H1 (cell line): ENCODE data around the gene SRSF1. TPM values are rescaled to one million over a fixed set of nuclear protein-coding genes. Genes with fewer than 3 reads are reported as not detected.
A peak's percentile ranks its signal among the peaks of the same experiment; 100 is the strongest.

Experiments used
- EP300 ChIP-seq, 2 experiments: IDR thresholded peaks; 1 replicate in 1 of 2; 2 replicates in 1 of 2; pipeline ENCODE4 v1.6.1; 2011 to 2012; ENCODE audit warnings: low read depth in 2 of 2, low read length in 2 of 2, mild to moderate bottlenecking in 2 of 2, borderline replicate concordance in 1 of 2, inconsistent platforms in 1 of 2, moderate library complexity in 1 of 2
- HDAC2 ChIP-seq, 2 experiments: fragments of 300-600 bp in 1 of 2; sonication (generic) in 1 of 2; IDR thresholded peaks; 2 replicates each; pipeline ENCODE4 v1.6.1; 2011 to 2012; ENCODE audit warnings: low read depth in 2 of 2, low read length in 2 of 2, mild to moderate bottlenecking in 2 of 2, moderate library complexity in 2 of 2, borderline replicate concordance in 1 of 2, inconsistent platforms in 1 of 2
- HDAC6 ChIP-seq: IDR thresholded peaks from one replicate; pipeline ENCODE4 v1.7.1; 2012; ENCODE audit warnings: low read depth, mild to moderate bottlenecking, inconsistent platforms, low read length, moderate library complexity
- JUN ChIP-seq: IDR thresholded peaks from 2 replicates; pipeline ENCODE4 v1.6.1; 2011; ENCODE audit warnings: low read depth, mild to moderate bottlenecking, improper control_type of control experiment, low read length
- KDM1A ChIP-seq: fragments of 200-600, 300-600 bp; sonication (generic); IDR thresholded peaks from 2 replicates; pipeline ENCODE4 v1.7.1; 2016; ENCODE audit warnings: mild to moderate bottlenecking, low read length, borderline replicate concordance
- KDM4A ChIP-seq: IDR thresholded peaks from one replicate; pipeline ENCODE4 v1.7.1; 2012; ENCODE audit warnings: low read depth, mild to moderate bottlenecking, moderate library complexity, low read length, inconsistent platforms; ENCODE audit not compliant: severe bottlenecking
- MAFK ChIP-seq: IDR thresholded peaks from 2 replicates; pipeline ENCODE4 v1.6.1; 2012; ENCODE audit warnings: low read depth, mild to moderate bottlenecking, improper control_type of control experiment, low read length
- NANOG ChIP-seq: IDR thresholded peaks from 2 replicates; pipeline ENCODE4 v1.6.1; 2011; ENCODE audit warnings: low read length, low read depth, mild to moderate bottlenecking, inconsistent platforms; ENCODE audit not compliant: insufficient read depth, poor library complexity, severe bottlenecking
- POLR2AphosphoS5 ChIP-seq: IDR thresholded peaks from 2 replicates; pipeline ENCODE4 v1.6.1; 2011; ENCODE audit warnings: low read depth, low read length
- RXRA ChIP-seq: IDR thresholded peaks from 2 replicates; pipeline ENCODE4 v1.6.1; 2011; ENCODE audit warnings: low read depth, mild to moderate bottlenecking, low read length, moderate library complexity; ENCODE audit not compliant: insufficient read depth
- SIN3A ChIP-seq, 2 experiments: IDR thresholded peaks in 1 of 2; conservative IDR thresholded peaks in 1 of 2; 2 replicates each; pipeline ENCODE4 v1.6.1; 2011 to 2012; ENCODE audit warnings: low read length in 2 of 2, improper control_type of control experiment in 1 of 2, low read depth in 1 of 2, mild to moderate bottlenecking in 1 of 2
- SP1 ChIP-seq: IDR thresholded peaks from 2 replicates; pipeline ENCODE4 v1.6.1; 2011; ENCODE audit warnings: low read depth, low read length
- SP2 ChIP-seq: IDR thresholded peaks from 2 replicates; pipeline ENCODE4 v1.6.1; 2012; ENCODE audit warnings: mild to moderate bottlenecking, low read length, inconsistent platforms
- SRF ChIP-seq: IDR thresholded peaks from 2 replicates; pipeline ENCODE4 v1.6.1; 2011; ENCODE audit warnings: mild to moderate bottlenecking, low read depth, low read length, moderate library complexity
- polyA plus RNA-seq, 7 experiments: library from polyadenylated mRNA; depleted of rRNA in 3 of 7; stranded (reverse) in 5 of 7; unstranded in 2 of 7; fragments of >200 nt in 5 of 7; fragments of 200-250 nt in 2 of 7; gene quantifications; 1 replicate in 5 of 7; 2 replicates in 1 of 7; 4 replicates in 1 of 7; pipeline versions ENCODE4 v1.2.1 to v1.2.3, GENCODE V29; 2011 to 2013; ENCODE audit warnings: missing spikeins in 2 of 7, mixed read lengths in 2 of 7
- total RNA-seq: library from RNA; stranded (reverse); fragmentation: NEBNext Ultra II Directional; extraction: Animal tissue kit (Norgen Biotek cat#: 25700); gene quantifications from 2 replicates; pipeline ENCODE4 v1.2.1, GENCODE V29; 2021
- TF ChIP-seq, protein P1 (sequence below): IDR thresholded peaks from 2 replicates; pipeline ENCODE4 v1.6.1; 2011; ENCODE audit warnings: low read depth, mild to moderate bottlenecking, low read length; ENCODE audit not compliant: insufficient read depth
- TF ChIP-seq, protein P2 (sequence below): IDR thresholded peaks from 2 replicates; pipeline ENCODE4 v1.6.1; 2012; ENCODE audit warnings: inconsistent platforms

The SRSF1 gene
- total and polyA plus RNA-seq, 2 of the 8 experiments (the other 6 are each of a cell fraction or from before 2014, with no cell fraction given), result 149 to 429 TPM

DNA sequence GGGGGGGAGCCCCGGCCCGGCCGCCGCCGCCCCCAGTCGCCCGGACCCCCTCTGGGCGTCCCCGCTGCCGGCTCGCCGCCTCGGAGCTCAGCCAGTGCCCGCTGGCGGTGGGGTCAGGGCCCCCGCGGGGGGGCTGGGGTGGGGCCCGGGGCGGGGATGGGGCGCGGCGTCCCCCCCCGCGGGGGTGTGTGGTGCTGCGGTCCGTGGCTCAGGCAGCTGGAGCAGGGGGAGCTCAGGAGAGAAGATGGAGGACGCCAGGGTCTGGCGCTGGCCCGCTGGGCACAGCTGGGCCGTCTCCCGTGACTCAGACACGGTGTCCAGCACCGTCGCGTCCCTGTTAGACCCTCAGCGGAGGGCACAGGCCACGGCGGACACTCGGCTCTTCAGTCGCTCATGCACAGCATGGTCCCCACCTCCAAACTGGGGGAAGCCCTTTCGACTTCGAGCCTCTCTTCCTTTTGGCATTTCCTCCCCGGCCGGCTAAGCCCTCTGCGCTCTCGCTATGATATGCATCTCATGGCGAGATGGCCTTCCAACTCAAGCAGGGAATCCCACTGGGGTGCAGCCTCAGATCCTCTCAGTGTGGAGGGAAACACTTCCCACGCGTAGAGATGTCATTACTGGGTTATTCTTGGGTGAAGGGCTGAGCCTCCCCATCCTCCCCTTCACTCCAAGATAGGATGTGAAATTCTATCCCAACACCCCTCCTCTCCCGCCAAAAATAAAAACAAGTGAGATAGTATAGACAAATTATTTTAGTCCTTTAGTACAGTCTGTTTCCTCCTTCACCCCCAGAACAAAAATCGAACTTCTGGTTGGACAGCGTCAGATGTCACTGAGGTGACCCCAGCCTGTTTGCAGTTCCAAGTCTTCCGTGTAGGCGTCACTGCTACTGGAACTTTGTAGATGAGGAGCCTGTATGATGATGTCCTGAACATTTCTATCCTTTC lies 18.5 kb downstream of the SRSF1 start (continued):
- peak; percentile 29 for TF ChIP-seq KDM4A
- TF ChIP-seq JUN, result no peak
- TF ChIP-seq SRF, result no peak
- TF ChIP-seq KDM1A, result no peak
- TF ChIP-seq EP300 (IDR thresholded peaks at IDR 0.05; ENCODE audit: borderline replicate concordance in 1 of 2, low read depth in 2 of 2, low read length in 2 of 2), result 0 out of 3 replicates have a peak, but pooled peaks of 1 of the 2 experiments have one; percentile 22
- TF ChIP-seq, protein P1, sequence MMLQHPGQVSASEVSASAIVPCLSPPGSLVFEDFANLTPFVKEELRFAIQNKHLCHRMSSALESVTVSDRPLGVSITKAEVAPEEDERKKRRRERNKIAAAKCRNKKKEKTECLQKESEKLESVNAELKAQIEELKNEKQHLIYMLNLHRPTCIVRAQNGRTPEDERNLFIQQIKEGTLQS, result no peak
- TF ChIP-seq, protein P2, sequence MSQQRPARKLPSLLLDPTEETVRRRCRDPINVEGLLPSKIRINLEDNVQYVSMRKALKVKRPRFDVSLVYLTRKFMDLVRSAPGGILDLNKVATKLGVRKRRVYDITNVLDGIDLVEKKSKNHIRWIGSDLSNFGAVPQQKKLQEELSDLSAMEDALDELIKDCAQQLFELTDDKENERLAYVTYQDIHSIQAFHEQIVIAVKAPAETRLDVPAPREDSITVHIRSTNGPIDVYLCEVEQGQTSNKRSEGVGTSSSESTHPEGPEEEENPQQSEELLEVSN, result no peak
- peak in 1 of 2 experiments; percentile 37; a peak in 1 of 4 replicates for TF ChIP-seq HDAC2 (IDR thresholded peaks at IDR 0.05; ENCODE audit: borderline replicate concordance in 1 of 2, low read depth in 2 of 2, low read length in 2 of 2)
- peak; percentile 17 to 76; a peak in 1 of 4 replicates for TF ChIP-seq SIN3A (conservative IDR thresholded peaks at IDR 0.05 in 1 of 2, IDR thresholded peaks at IDR 0.05 in 1 of 2; ENCODE audit: low read depth in 1 of 2, low read length in 2 of 2)
- no peak for TF ChIP-seq SP1
- no peak for TF ChIP-seq MAFK
- TF ChIP-seq NANOG, result no peak
- TF ChIP-seq POLR2AphosphoS5, result peak; percentile 90
- no peak for TF ChIP-seq RXRA
- no peak for TF ChIP-seq SP2
- no peak for TF ChIP-seq HDAC6
